HG03045 (cell line): ENCODE results near the gene HNRNPH1.

Experiments used
- ATAC-seq: cut with Tn5 transposase; IDR thresholded peaks from one replicate; pipeline ENCODE4 v1.9.1; 2021; ENCODE audit warnings: mild to moderate bottlenecking, moderate library complexity; ENCODE audit not compliant: unreplicated experiment

HNRNPH1 gene

DNA sequence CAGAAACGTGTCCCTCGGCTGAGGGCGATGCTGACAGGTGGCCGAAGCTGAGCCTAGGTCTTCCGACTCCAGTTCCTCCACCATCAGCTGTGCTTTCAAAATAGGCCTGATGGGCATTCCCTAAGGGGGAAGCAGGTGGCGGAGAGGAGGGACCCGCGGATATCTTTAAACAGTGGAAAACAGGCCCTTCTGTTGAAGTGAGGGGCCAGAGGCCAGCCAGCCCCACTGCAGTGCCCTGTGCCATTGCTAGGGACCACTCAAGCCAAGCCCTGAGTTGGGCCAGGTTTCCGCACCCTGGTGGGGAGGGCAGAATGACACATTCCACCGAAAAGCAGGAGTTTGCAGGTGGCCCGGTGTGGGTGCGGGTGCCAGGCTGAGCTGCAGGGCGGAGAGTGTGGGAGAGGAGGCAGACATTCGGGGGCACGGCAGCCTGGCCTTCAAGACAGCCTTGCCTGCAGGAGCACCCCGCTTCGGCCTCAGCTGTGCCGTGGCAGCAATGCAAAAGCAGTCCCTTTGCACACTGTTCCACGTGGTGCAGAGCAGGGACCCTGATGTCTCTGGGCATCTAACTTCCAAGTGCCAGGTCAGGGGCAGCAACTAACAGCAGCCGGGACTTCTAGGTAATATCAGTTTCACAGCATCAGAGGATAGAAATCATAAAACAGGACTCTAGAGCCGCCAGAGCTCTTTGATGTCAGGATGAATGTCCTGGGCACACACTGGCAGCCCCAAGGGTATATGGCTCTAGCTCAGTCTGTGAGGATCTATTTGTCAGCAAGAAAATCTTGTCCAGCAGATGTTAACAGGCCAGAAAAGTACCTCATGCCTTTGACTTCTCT is 17.2 kb downstream of the HNRNPH1 start:
- ATAC-seq, result no peak

DNA sequence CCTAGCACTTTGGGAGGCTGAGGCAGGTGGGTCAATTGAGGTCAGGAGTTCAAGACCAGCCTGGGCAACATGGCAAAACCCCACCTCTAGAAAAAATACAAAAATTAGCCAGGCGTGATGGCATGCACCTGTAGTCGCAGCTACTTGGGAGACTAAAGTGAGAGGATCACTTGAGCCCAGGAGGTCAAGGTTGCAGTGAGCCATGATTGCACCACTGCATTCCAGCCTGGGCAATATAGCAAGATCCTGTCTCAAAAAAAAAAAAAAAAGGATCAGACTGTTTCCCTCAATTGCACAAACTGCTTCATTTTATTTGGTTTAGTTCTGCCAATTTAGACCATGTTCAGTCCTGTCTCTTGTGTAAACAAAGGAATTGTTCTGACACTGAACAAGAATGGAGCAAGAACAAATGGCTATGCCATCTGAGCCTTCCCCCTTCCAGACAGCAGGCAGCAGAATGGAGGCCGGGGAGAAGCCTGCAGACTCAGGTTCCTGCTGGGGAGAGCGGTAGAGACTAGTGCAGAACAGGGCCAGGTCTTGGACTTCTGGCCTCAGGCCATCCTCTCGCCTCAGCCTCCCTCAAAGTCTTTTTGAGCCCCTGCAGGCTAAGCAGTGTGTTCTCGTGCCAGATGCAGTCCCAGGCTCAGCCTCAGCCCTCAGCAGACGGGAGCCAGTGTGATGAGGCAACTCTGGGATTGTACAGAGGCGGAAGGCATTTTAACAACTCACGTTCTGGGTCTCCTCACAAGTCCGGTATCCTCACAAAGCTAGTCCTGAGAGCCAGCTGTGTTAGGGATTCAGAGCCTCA is 18.2 kb downstream of the HNRNPH1 start:
- no peak for ATAC-seq

DNA sequence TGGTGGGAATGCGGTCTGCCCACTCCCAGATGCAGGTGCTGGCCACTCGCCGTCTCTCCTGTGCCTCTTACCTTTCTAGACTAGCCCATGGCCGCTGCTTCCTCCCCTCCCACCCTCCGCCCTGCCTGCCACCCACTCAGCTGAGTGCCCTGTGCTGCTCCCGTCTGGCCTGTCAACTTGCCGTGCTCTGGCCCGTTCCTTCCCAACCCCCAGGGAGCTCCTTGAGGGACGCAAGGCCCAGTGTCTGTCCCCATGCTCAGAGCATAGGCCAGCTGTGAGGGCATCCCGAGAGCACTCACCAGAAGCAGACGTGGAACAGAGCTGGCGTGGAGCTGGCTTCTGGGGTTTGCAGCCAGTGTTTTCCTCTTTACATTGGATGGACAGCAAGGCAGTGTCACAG is 20.2 kb downstream of the HNRNPH1 start:
- no peak for ATAC-seq

DNA sequence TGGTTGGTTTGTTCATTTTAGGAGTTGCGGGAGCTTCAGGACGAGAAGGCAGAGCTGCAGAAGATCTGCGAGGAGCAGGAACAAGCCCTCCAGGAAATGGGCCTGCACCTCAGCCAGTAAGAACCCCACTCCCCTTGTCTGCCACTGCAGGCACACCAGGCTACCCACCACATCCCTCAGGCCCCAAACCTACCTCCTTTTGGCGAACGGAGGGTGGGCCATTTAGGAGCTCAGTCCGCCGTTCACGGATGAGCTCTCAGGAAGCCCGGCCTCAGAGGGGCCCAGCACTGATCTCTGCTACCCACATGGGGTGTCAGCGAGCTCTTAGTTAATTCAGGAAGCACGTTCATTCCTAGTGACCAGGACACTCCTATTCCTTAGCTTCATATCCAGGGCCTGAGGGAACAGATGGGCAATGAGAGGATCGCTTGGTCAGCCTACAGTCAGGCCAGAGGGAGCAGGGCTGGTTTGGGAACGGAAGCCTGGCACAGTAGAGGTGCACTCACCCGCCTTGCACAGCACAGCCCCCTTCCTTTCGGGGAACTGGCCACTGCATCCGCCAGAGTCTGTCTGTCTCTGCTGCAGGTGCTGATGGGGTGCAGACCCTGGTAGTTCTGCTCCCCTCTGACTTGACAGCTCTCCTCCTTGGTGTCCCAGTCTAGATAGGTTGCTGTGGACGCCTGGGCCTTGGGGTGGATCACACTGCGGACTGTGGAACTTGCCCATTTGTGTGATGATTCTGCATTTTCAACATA is 21.4 kb downstream of the HNRNPH1 start:
- ATAC-seq, result no peak

DNA sequence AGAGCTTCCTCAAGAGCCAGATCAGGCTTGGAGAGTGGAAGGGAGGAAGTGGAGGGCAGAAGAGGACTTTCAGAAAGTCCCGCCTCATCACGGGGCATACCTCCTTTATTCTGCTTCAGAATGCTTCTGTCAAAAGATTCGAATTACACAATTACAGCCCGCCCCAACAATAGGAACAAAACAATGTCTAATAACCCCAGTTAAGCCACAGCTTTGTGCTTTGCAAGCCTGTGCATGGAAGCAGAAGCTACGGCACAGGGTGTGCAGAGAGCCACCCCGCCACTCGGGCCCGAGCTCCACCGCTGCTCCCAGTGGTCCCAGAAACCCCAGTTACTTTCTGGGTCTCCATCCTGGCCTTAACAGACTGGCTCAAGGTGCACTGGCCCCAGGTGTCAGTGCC is 23.5 kb downstream of the HNRNPH1 start:
- no peak for ATAC-seq

DNA sequence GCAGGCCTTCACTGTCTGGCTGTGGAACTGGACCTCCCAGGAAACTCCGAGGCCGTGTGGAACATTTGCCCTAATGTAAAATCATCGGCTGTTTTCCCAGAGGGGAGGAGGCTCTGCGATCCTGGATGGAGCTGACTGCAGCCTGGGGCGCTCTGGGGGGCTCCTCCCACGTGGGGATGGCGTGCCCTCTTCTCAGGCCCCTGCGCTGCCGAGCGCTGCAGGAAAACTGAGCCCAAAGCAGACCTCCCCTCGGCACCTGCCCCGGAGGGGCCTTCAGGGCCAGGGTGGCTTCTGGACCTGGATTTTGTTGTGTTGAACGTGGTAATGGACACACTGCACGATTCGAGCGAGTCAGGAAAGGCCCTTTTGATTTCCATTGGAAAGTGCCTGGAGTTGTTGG is 23.9 kb downstream of the HNRNPH1 start:
- ATAC-seq, result no peak

DNA sequence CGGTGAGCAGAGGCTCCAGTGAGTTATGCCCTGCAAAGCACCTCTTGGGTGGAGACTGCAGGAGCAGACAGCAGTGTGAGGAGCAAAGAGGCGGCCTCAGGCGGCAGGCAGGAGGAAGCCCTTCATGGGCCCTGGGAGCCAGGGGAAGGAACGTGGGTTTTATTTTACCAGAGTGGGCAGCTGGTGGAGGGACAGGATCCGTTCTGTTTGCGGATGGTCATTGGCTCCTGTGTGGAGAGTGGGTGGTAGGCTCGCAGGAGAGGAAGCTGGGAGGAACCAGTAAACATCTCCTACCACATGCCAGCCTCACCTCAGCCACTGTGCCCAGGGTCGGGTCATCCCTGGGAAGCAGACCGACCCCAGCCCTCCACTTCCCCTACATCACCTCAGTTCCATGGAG is 24.4 kb downstream of the HNRNPH1 start:
- ATAC-seq, result no peak

DNA sequence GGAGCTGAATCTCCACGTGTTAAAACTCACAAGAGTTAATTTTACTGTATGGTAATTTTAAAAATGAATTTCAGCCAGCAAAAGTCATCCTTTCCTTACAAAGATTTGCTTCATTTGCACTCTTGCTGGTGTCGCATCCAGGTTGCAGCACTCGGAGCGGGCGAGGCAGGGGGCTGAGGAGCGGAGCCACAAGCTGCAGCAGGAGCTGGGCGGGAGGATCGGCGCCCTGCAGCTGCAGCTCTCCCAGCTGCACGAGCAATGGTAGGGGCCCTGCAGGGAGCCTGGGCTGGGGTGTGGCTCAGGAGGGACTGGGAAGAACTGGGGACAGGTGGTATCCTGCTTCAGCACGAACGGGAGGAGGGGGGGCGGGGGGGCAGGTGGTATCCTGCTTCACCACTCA is 27.1 kb downstream of the HNRNPH1 start:
- no peak for ATAC-seq

DNA sequence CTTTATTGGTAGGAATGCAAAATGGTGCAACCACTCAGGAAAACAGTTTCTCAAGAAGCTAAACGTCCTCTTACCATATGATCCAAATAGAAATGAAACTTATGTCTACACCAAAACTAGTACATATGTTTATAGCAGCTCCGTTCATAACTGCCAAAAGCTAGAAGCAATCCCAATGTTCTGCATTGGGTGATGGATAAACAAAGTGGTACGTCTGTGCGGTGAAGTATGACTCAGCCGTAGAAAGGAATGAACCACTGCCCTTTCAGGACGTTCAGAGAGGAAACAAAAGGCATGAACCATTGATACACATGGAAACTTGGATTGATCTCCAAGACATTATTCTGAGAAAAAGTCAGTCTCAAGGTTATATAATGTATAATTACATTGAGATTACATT is 27.6 kb downstream of the HNRNPH1 start:
- no peak for ATAC-seq

DNA sequence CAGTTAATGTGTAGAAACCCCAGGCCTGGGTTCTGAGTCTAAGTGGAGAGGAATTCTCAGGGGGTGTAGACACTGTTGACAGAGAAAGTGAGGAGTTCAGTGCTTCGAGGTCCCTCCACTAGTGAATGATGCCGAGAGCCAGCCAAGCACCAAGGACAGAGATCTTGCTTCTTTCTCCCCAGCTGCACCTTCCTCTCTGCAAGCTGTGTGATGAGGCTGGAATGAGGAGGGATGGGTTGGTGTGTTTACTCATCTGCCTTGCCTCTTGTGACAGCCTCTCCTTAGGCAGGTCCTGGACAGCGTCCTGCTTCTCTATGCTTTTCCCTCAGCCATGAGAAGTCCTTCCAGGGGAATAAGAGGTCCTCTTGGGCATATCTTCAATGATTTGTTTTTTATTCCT is 35.3 kb downstream of the HNRNPH1 start:
- ATAC-seq, result no peak

DNA sequence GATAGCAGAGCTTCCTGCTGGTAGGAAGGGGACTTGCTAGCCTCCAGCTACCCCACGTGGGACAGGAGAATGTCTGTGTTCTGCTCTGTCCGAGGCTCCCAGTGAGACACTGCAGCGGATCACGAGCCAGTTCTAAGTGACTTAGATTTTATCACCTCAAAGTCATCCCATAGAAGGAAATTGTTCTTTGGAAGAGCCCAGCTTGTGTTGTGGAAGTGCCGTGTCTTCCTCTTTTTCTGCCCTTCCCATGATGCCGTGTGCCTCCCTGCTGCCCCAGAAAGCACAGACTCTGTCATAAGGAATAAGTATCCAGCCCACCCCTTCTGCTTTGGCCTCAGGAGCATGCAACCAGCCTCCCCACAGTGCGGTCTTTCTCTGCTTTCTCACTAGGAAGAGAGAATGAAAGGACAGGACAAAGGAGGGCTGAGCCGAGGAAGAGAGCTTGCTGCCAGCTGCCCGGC is 37.5 kb downstream of the HNRNPH1 start:
- ATAC-seq, result no peak

DNA sequence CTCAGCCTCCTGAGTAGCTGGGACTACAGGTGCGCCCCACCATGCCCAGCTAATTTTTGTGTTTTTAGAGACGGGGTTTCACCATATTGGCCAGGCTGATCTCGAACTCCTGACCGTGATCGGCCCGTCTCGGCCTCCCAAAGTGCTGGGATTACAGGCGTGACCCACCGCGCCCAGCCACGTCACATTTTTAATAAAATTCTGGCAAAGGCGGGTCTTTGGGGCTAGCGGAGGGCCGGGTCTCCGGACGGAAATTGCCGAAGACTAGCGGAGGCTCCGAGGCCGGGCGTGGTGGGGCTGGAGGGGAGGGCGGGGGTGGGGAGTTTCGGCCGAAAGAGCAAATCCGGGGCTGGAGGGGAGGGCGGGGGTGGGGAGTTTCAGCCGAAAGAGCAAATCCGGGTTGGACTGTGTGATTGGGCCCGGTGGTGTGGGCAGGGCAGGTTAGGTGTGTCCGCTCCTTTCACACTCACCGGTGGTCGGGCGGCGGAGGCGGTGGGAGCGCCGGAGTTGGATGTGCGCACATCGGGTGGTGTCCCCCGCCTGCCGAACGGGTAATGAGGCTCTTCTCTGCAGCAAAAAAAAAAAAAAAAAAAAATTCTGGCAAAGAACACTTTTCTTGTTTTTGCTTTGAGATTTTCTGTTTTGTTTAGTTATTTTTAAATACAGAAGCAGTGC is 46.0 kb downstream of the HNRNPH1 start:
- no peak for ATAC-seq

DNA sequence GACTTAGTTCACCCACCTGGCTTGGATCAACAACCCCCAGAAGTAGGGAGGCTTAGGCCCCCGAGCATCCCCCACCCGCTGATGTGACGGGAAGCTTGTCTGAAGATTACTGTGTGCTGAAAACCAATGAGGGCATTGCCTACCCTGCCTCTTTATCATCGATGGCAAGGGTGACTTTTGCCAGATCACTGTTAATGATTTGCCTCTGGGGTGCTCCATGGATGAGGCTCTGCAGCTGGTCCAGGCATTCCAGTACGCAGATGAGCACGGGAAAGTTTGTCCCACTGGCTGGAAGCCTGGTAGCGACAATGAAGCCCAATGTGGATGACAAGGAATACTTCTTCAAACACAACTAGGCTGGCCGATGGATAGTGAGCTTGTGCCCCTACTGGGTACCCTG is 51.1 kb downstream of the HNRNPH1 start:
- ATAC-seq, result no peak

DNA sequence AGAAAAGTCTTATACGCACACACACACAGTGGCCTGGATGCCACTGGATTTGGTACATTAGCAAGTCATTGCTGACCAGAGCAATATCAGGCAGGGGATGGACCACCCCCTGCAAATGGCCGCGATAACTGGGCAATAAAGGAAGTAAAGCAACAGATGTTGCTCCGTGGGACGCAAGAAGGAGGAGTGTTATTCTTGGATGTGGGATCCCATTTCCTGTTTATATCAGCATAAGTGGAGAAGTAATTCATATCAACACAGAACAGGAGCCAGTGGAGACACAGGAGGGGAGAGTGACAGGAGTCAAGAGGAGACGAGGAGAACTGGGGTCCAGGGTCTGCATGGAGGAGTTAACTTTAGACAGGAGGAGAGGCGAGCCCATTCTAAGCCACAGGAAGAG is 54.8 kb downstream of the HNRNPH1 start:
- ATAC-seq, result no peak

DNA sequence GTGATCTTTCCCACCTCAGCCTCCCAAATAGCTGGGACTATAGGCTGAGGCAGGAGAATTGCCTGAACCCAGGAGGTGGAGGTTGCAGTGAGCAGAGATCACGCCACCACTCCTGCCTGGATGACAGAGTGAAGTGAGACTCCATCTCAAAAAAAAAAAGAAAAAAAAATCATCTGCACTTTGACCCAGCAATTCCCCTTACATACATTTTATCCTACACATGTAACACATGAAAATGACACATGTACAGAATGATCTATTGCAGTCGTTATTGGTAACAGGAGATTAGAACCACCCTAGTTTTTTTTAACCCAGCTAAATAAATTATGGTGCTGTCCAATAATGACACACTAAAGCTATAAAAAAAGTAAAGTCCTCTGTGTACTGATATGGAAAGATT is 58.9 kb downstream of the HNRNPH1 start:
- no peak for ATAC-seq
